Natural killer cell treated with Interleukin-12 subunit alpha and Interleukin-12 subunit beta and Interleukin-15 and Interleukin-18, amount 100 ng/mL, for 72 hours (primary cell): ENCODE data around the gene GPER1. TPM values are rescaled to one million over a fixed set of nuclear protein-coding genes. Genes with fewer than 3 reads are reported as not detected.
"Not testable (repeated sequence)": the region's sequence is repeated elsewhere in the genome, so short reads cannot be mapped to it uniquely, and the experiment has no call there.

Experiments
- ATAC-seq, 2 donors: fragments of 150-1000 bp; cut with Tn5 transposase in 1 of 2; sonication (Bioruptor Pico), chemical (Tn5 transposase) in 1 of 2; 2 replicates each; pipeline ENCODE4 v1.10.0; 2021
- DNase-seq: peaks from one replicate; pipeline ENCODE4 v3.0.0; 2022; ENCODE audit warnings: low spot score
- H3K27ac Mint-ChIP-seq, 2 donors: 1 replicate in 1 of 2; 2 replicates in 1 of 2; pipeline ENCODE4 v1.8.0; 2022; ENCODE audit warnings: mixed read lengths in 2 of 2, mild to moderate bottlenecking in 1 of 2, moderate library complexity in 1 of 2
- H3K27me3 Mint-ChIP-seq, 2 donors: 1 replicate in 1 of 2; 2 replicates in 1 of 2; pipeline ENCODE4 v1.8.0; 2022; ENCODE audit warnings: mixed read lengths in 2 of 2
- H3K36me3 Mint-ChIP-seq: one replicate; pipeline ENCODE4 v1.8.0; 2022; ENCODE audit warnings: mixed read lengths
- H3K4me1 Mint-ChIP-seq, 2 donors: 1 replicate in 1 of 2; 2 replicates in 1 of 2; pipeline ENCODE4 v1.8.0; 2022; ENCODE audit warnings: low read depth in 2 of 2, mixed read lengths in 2 of 2, mild to moderate bottlenecking in 1 of 2
- H3K4me3 Mint-ChIP-seq: one replicate; pipeline ENCODE4 v1.8.0; 2022; ENCODE audit warnings: mixed read lengths
- H3K9me3 Mint-ChIP-seq: 2 replicates; pipeline ENCODE4 v1.8.0; 2022; ENCODE audit warnings: mixed read lengths
- total RNA-seq, 2 donors: library from RNA; stranded (reverse); gene quantifications; one replicate each; pipeline ENCODE4 v1.2.3, GENCODE V29; 2022

Gene GPER1
- total RNA-seq, 2 donors from 2014 or later: not detected

DNA sequence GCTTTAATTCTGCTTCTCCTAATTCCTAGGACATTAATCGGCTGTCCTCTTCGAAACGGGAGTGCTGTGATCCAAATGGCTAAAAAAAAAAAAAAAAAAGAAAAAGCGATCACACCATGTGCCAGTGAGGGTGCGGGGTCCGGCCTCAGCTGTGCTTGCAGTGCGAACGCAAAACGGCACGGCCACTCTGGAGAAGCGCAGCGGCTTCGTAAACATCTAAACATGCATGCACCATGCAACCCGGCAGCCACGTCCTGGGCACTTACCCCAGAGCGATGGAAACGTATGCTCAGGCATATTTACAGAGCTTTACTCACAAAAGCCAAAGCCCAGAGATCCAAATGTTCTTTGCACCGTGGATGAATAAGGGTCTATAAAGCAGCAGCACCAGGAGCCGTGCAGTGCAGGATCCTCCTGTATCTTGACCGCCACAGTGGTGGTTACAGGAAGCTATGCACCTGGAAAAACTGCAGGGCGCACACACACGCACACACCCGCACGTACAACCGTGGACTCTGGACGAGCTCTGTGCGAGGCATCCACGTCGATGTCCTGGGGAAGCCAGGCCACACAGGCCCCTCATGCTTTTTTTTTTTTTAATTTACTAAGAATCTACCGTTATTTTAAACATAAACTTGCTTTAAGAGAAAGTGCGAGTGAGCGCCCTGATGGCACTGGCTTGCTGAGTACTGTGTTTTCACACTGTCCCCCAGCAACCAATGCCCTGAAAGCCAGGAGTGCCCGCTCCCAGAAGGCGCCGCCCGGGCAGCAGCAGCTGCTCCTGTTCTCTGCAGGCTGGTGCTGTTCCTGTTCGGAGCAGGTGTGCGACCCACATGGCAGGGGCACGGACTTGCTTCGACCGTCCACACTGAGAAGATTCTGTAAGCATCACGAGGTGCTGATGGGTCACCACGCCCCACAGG lies 25.0 kb downstream of the GPER1 start:
- ATAC-seq (no peak), DNase-seq (no peak)
- H3K36me3 Mint-ChIP-seq: no peaks in the 10 kb centered on the region
- H3K27ac Mint-ChIP-seq: no peak overlapping the region
- H3K4me1 Mint-ChIP-seq: peaks cover 3 to 7% of the 10 kb centered on the region in 2 donors
- H3K9me3 Mint-ChIP-seq: no peaks in the 10 kb centered on the region
- no peak overlapping the region for H3K4me3 Mint-ChIP-seq
- no peaks in the 10 kb centered on the region for H3K27me3 Mint-ChIP-seq

DNA sequence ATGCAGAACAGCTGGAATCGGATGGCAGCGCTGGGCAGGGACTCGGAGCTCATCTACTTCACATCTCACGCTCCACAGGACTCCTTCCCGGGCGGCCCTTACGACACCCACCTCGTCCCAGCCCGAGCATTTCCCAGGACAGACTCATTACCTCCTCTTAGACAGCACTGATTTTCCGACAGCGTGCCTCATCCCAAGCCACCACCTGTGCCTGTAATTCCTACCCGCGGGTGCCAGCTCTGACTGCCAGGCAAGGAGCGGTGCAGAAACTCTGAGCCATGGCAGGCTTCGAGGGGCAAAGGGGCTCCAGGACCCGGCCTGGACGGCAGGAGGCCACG lies 25.6 kb downstream of the GPER1 start:
- Mint-ChIP-seq H3K27me3 (no peaks in the 10 kb centered on the region), H3K4me3 (no peak overlapping the region), H3K36me3 (no peaks in the 10 kb centered on the region), H3K27ac (no peak overlapping the region), H3K9me3 (no peaks in the 10 kb centered on the region), H3K4me1 (peaks cover 3 to 7% of the 10 kb centered on the region in 2 donors)
- DNase-seq (no peak), ATAC-seq (no peak)

DNA sequence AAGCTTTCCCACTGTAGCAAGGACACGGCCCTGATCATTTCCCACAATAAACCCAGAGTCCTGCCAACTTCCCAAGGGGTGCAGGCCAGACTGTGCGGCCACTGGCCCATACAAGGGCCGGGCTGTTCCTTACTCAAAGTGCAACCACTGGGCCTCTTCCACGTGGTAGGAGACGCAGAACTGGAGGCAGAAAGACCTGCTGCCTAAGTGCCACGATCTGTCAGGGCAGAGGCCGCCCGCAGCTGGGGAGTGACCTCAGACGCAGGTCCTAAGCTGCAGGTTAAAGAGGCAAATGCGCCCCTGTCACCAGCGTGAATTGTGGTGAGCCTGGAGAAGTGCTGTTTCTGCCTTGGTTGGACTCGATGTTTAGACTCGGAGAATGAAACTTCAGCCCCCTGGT lies 26.2 kb downstream of the GPER1 start:
- H3K4me3 Mint-ChIP-seq: no peak overlapping the region
- H3K9me3 Mint-ChIP-seq: no peaks in the 10 kb centered on the region
- H3K36me3 Mint-ChIP-seq: no peaks in the 10 kb centered on the region
- no peak overlapping the region for H3K27ac Mint-ChIP-seq
- H3K4me1 Mint-ChIP-seq: peaks cover 3 to 7% of the 10 kb centered on the region in 2 donors
- no peak for ATAC-seq
- no peaks in the 10 kb centered on the region for H3K27me3 Mint-ChIP-seq
- no peak for DNase-seq

DNA sequence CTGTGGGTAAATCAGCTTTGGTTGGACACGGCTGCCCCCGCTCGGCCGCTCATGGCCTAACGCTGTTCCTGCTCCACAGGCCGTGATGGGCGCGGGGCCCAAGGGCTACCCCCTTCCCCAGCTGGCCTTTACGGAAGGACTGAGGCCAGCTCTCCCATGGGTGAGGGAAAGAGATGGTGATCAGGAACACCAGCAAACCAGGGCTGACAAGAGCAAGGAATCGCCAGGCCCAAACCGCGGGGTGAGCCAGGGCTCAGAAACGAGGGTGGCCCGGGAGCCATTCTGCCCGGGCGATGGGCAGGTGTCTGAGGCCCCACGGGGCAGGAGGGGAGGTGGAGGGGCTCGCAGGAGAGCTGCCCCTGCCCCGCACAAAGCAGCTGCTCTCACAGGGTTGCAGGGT lies 26.6 kb downstream of the GPER1 start:
- Mint-ChIP-seq H3K27me3 (no peaks in the 10 kb centered on the region), H3K9me3 (no peaks in the 10 kb centered on the region)

DNA sequence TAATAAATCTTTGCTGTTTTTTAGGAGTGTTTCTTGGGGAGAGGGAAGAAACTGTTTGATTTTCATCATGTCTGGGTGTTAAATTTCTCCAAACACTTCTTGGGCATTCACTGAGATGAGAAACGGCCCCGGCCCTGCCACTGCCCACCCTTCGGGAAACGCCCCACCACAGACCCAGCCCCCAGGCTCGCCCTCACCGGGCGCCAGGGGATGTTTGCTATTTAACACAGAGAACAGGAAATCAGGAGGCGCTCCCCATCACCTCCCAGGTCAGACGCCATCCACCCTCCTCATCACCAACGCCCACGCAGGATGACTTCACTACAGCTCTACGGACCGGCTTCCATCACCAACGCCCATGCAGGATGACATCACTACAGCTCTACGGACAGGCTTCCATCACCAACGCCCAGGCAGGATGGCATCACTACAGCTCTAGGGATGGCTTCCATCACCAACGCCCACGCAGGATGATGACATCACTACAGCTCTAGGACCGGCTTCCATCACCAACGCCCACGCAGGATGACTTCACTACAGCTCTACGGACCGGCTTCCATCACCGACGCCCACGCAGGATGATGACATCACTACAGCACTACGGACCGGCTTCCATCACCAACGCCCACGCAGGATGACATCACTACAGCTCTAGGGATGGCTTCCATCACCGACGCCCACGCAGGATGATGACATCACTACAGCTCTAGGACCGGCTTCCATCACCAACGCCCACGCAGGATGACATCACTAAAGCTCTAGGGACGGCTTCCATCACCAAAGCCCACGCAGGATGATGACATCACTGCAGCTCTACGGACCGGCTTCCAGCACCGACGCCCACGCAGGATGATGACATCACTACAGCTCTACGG lies 27.5 kb downstream of the GPER1 start:
- not testable (repeated sequence) for H3K9me3 Mint-ChIP-seq, ATAC-seq, H3K4me3 Mint-ChIP-seq, DNase-seq, H3K36me3 Mint-ChIP-seq, H3K27ac Mint-ChIP-seq, H3K4me1 Mint-ChIP-seq, H3K27me3 Mint-ChIP-seq

More for the DNA sequence above, 26.6 kb downstream of the GPER1 start:
- Mint-ChIP-seq H3K27ac (no peak overlapping the region), H3K4me3 (no peak overlapping the region), H3K4me1 (peaks cover 3 to 7% of the 10 kb centered on the region in 2 donors), H3K36me3 (no peaks in the 10 kb centered on the region)
- ATAC-seq (no peak), DNase-seq (no peak)

DNA sequence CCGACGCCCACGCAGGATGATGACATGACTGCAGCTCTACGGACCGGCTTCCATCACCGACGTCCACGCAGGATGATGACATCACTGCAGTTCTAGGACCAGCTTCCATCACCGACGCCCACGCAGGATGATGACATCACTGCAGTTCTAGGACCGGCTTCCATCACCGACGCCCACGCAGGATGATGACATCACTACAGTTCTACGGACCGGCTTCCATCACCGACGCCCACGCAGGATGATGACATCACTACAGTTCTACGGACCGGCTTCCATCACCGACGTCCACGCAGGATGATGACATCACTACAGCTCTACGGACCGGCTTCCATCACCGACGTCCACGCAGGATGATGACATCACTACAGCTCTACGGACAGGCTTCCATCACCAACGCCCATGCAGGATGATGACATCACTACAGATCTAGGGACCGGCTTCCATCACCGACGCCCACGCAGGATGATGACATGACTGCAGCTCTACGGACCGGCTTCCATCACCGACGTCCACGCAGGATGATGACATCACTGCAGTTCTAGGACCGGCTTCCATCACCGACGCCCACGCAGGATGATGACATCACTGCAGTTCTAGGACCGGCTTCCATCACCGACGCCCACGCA lies 28.6 kb downstream of the GPER1 start:
- H3K9me3 Mint-ChIP-seq, H3K4me1 Mint-ChIP-seq, H3K4me3 Mint-ChIP-seq, ATAC-seq, H3K36me3 Mint-ChIP-seq, H3K27ac Mint-ChIP-seq, DNase-seq, H3K27me3 Mint-ChIP-seq: not testable (repeated sequence)

DNA sequence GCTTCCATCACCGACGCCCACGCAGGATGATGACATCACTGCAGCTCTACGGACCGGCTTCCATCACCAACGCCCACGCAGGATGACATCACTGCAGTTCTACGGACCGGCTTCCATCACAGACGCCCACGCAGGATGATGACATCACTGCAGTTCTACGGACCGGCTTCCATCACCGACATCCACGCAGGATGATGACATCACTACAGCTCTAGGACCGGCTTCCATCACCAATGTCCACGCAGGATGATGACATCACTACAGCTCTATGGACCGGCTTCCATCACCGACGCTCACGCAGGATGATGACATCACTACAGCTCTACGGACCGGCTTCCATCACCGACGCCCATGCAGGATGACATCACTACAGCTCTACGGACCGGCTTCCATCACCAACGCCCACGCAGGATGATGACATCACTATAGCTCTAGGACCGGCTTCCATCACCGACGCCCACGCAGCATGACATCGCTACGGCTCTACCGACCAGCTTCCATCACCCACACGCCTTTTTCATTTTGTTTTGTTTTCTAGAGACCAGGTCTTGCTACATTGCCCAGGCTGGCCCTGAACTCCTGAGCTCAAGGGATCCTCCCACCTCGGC lies 29.5 kb downstream of the GPER1 start:
- ATAC-seq: no peak
- no peak for DNase-seq
- Mint-ChIP-seq H3K4me3 (no peak overlapping the region), H3K27ac (peak overlapping the region; percentile 9 to 15), H3K9me3 (no peaks in the 10 kb centered on the region), H3K27me3 (no peaks in the 10 kb centered on the region), H3K4me1 (peaks cover 3 to 7% of the 10 kb centered on the region in 2 donors), H3K36me3 (no peaks in the 10 kb centered on the region)

DNA sequence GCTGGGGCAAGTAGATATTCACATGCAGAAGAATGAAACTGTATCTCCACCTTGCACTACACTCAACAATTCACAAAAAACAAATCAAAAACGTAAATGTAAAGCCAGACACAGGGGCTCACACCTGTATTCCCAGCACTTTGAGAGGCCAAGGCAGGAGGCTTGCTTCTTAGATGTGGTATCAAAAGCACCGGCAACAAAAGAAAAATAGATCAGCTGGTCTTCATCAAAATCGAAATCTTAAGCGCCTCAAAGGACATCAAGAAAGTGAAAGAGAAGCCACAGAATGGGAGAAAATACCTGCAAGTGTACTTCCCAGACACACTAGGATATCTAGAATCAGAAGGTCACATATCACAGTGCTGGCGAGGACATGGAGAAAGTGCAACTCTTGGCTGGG lies 31.3 kb downstream of the GPER1 start:
- Mint-ChIP-seq H3K9me3 (no peaks in the 10 kb centered on the region), H3K27ac (no peak overlapping the region), H3K27me3 (no peaks in the 10 kb centered on the region), H3K4me3 (no peak overlapping the region), H3K36me3 (no peaks in the 10 kb centered on the region), H3K4me1 (peaks cover 3 to 7% of the 10 kb centered on the region in 2 donors)
- ATAC-seq (no peak), DNase-seq (no peak)

DNA sequence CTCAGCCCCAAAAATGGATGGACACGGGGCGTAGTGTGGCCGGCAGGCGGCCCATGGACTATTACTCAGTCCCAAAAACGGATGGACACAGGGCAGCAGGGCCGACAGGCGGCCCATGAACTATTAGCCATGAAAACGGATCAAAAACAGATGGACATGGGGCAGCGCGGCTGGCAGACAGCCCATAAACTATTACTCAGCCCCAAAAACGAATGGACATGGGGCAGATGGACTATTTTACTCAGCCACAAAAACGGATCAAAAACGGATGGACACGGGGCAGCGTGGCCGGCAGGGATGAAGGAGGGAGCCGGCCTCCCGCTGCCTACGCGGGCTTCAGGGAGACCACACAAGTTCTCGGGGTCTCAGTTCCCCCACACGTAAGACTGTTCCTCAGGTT lies 32.9 kb downstream of the GPER1 start:
- peaks cover 3 to 7% of the 10 kb centered on the region in 2 donors for H3K4me1 Mint-ChIP-seq
- no peak overlapping the region for H3K4me3 Mint-ChIP-seq
- DNase-seq: no peak
- no peaks in the 10 kb centered on the region for H3K36me3 Mint-ChIP-seq
- no peaks in the 10 kb centered on the region for H3K9me3 Mint-ChIP-seq
- no peak overlapping the region for H3K27ac Mint-ChIP-seq
- ATAC-seq: no peak
- no peaks in the 10 kb centered on the region for H3K27me3 Mint-ChIP-seq

DNA sequence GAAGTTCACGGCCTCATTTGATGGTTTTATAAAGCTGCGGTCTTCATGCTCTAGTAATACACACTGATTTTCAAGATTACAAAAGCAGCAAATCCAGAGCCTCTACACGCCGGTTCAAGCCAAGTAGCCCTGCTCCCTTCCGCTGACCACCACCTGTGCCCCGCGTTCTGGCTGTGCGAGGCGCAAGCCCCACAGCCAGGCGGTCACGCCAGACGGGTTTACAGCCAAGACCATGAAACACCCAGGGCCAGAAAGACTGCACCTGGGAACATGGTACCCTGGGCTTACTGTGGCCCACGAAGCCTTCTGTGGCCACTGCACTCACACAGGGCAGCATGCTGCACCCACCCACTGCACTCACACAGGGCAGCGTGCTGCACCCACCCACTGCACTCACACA lies 33.6 kb downstream of the GPER1 start:
- Mint-ChIP-seq H3K4me1 (peaks cover 3 to 7% of the 10 kb centered on the region in 2 donors), H3K27me3 (no peaks in the 10 kb centered on the region), H3K36me3 (no peaks in the 10 kb centered on the region), H3K9me3 (no peaks in the 10 kb centered on the region), H3K4me3 (no peak overlapping the region), H3K27ac (no peak overlapping the region)
- DNase-seq (no peak), ATAC-seq (no peak)

DNA sequence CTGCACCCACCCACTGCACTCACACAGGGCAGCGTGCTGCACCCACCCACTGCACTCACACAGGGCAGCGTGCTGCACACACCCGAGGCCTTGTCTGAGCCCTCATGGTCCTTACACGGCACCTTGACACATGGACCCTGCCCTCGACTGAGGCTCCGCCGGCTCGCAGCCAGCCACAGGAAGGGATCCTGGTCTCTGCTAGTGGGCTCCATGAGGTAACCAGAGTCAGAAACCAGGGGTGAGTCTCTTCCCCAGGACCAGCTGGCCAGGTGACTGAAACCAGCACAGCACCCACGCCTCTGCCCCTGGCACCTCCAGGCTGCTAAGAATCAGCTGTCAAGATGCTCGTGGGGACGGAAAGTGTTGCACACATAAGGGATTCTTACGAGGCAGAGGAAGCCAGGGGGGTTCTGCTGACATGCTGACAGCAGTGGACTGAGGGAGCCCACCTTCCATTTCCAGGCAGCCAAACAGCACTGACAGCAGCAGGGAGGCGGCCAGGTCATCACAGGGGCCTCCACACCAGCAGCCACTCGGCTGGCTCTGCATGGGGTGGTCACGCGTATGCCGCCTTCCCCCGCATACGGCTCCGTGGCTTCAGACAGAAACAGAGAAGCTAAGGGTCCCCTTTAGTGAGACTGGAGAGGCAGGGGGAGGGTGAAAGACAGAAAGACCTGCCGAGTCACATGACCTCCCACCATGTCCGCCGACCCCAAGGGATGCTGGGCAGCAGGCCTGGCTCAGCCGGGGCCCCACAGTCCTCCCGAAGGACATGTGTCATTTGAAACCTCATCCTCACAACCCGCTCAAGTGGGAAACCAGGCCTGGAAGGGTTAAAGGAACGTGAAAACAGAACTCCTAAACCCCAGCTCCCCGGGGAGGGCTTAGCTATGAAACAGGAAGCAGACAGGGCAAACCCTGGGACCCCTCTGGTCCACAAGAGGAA lies 34.2 kb downstream of the GPER1 start:
- Mint-ChIP-seq H3K4me1 (peaks cover 3 to 7% of the 10 kb centered on the region in 2 donors), H3K27me3 (no peaks in the 10 kb centered on the region), H3K9me3 (no peaks in the 10 kb centered on the region), H3K36me3 (no peaks in the 10 kb centered on the region), H3K27ac (no peak overlapping the region), H3K4me3 (no peak overlapping the region)
- DNase-seq: peak; percentile 58
- ATAC-seq: peak in 1 of 2 donors; percentile 33

DNA sequence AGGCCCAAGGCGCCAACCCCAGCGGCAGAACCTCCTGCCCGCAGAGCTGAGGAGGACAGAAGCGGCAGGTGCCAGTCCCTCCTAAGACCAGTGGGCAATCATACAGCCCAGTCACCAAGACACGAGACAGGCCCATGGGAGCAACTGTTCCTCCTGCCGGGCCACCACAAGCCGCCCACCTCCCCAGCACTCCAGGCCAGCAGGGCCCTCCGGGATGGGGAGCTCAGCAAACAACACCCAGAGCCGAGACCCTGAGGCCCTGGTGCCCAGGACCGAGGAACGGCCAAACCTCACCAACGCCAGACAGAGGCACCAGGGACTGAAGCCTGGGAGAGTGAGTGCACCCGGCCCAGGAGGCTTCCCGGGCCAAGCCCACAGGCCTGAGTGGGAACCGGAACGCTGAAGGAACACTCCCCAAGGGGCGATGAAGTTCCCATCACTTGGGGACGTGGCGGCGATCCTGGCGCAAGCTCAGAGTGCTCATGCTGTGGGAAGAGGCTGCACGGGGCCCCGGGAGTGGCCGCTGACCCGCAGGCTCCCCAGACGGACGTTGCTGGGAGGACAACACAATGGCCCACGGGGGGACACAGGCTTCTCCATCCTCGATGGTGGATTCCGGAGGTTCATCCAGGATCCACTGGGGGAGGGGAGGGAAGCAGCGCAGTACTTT lies 35.1 kb downstream of the GPER1 start:
- H3K27me3 Mint-ChIP-seq: no peaks in the 10 kb centered on the region
- DNase-seq: peak; percentile 29
- no peaks in the 10 kb centered on the region for H3K4me1 Mint-ChIP-seq
- H3K4me3 Mint-ChIP-seq: no peak overlapping the region
- H3K36me3 Mint-ChIP-seq: no peaks in the 10 kb centered on the region
- H3K27ac Mint-ChIP-seq: no peak overlapping the region
- no peaks in the 10 kb centered on the region for H3K9me3 Mint-ChIP-seq
- no peak for ATAC-seq
